Cardiac muscle cell (in vitro differentiated cells and primary cell): ENCODE results near the gene CEMP1. TPM values are rescaled to one million over a fixed set of nuclear protein-coding genes. Genes with fewer than 3 reads are reported as not detected.

ENCODE experiments used
- DNase-seq, 2 donors: peaks; one replicate each; pipeline versions ENCODE4 v3.0.0 to v3.0.0-alpha.2; 2010 to 2017; ENCODE audit warnings: low read depth in 1 of 2, low spot score in 1 of 2
- H3K27ac ChIP-seq: fragments of 200-600 bp; sonication (generic); 2 replicates; pipeline ENCODE4 v1.5.1; 2016
- H3K27me3 ChIP-seq: fragments of 200-600 bp; sonication (generic); 2 replicates; pipeline ENCODE4 v1.6.0; 2016; ENCODE audit warnings: control low read depth
- H3K36me3 ChIP-seq: fragments of 200-600 bp; sonication (generic); 2 replicates; pipeline ENCODE4 v1.5.1; 2016; ENCODE audit warnings: control low read depth
- H3K4me1 ChIP-seq: fragments of 200-600 bp; sonication (generic); 2 replicates; pipeline ENCODE4 v1.8.1; 2017; ENCODE audit warnings: low read depth, mild to moderate bottlenecking, mixed run types
- H3K4me3 ChIP-seq: fragments of 200-600 bp; sonication (generic); 2 replicates; pipeline ENCODE4 v1.5.1; 2016; ENCODE audit warnings: mild to moderate bottlenecking
- H3K9me3 ChIP-seq: fragments of 200-600 bp; sonication (generic); 2 replicates; pipeline ENCODE4 v1.5.1; 2017; ENCODE audit warnings: low read depth, mild to moderate bottlenecking, control low read depth
- CTCF ChIP-seq: IDR thresholded peaks from 2 replicates; pipeline ENCODE4 v1.5.1; 2012; ENCODE audit warnings: low read depth, mild to moderate bottlenecking, low read length
- polyA plus RNA-seq: library from polyadenylated mRNA; unstranded; fragments of >200 nt; fragmentation: Nextera tagmentation; extraction: Ambion mirVana; gene quantifications from 2 replicates; pipeline ENCODE4 v1.2.1, GENCODE V29; 2016
- total RNA-seq: library from RNA; depleted of rRNA; stranded (reverse); fragments of >200 nt; gene quantifications from 2 replicates; pipeline ENCODE4 v1.2.3, GENCODE V29; 2016

The CEMP1 gene
- total and polyA plus RNA-seq, 2 experiments from 2014 or later, result 1.3 to 9.4 TPM

- no peak for DNase-seq
- H3K27me3 ChIP-seq, result no peaks in the 10 kb centered on the region
- H3K9me3 ChIP-seq, result no peaks in the 10 kb centered on the region
- no peaks in the 10 kb centered on the region for H3K4me1 ChIP-seq
- no peak for TF ChIP-seq CTCF
- no peak overlapping the region for H3K27ac ChIP-seq
- no peak overlapping the region for H3K4me3 ChIP-seq
- peaks cover 11% of the 10 kb centered on the region for H3K36me3 ChIP-seq
These were observed 2.8 kb downstream of the CEMP1 start for GRCh38 chr16:2528161-2529060.

- Histone ChIP-seq H3K36me3 (peaks cover 11% of the 10 kb centered on the region), H3K9me3 (no peaks in the 10 kb centered on the region), H3K27ac (no peak overlapping the region), H3K27me3 (no peaks in the 10 kb centered on the region), H3K4me1 (no peaks in the 10 kb centered on the region), H3K4me3 (no peak overlapping the region)
- TF ChIP-seq CTCF, result no peak
- no peak for DNase-seq
These were observed 3.5 kb downstream of the CEMP1 start for GRCh38 chr16:2527784-2528100.

- H3K9me3 ChIP-seq, result no peaks in the 10 kb centered on the region
- DNase-seq, result no peak
- TF ChIP-seq CTCF, result no peak
- no peaks in the 10 kb centered on the region for H3K4me1 ChIP-seq
- no peak overlapping the region for H3K27ac ChIP-seq
- peaks cover 11% of the 10 kb centered on the region for H3K36me3 ChIP-seq
- H3K27me3 ChIP-seq, result no peaks in the 10 kb centered on the region
- H3K4me3 ChIP-seq, result no peak overlapping the region
These were observed 4.0 kb downstream of the CEMP1 start for GRCh38 chr16:2527071-2527783.

GRCh38 chr16:2526135-2526534 lies 5.1 kb downstream of the CEMP1 start:
- DNase-seq, result no peak
- Histone ChIP-seq H3K27me3 (no peaks in the 10 kb centered on the region), H3K4me3 (no peak overlapping the region), H3K36me3 (peaks cover 11% of the 10 kb centered on the region), H3K9me3 (no peaks in the 10 kb centered on the region), H3K4me1 (peaks cover 2% of the 10 kb centered on the region), H3K27ac (no peak overlapping the region)
- no peak for TF ChIP-seq CTCF

GRCh38 chr16:2524339-2524938 lies 6.8 kb downstream of the CEMP1 start:
- TF ChIP-seq CTCF, result no peak
- Histone ChIP-seq H3K4me1 (peaks cover 3% of the 10 kb centered on the region), H3K36me3 (peaks cover 11% of the 10 kb centered on the region), H3K4me3 (no peak overlapping the region), H3K27me3 (no peaks in the 10 kb centered on the region), H3K9me3 (no peaks in the 10 kb centered on the region), H3K27ac (no peak overlapping the region)
- DNase-seq, result no peak
